ENCODE results near the gene CA4.
A peak's percentile ranks its signal among the peaks of the same experiment; 100 is the strongest.
"Not testable (repeated sequence)": the region's sequence is repeated elsewhere in the genome, so short reads cannot be mapped to it uniquely, and the experiment has no call there.

CA4 gene

DNA sequence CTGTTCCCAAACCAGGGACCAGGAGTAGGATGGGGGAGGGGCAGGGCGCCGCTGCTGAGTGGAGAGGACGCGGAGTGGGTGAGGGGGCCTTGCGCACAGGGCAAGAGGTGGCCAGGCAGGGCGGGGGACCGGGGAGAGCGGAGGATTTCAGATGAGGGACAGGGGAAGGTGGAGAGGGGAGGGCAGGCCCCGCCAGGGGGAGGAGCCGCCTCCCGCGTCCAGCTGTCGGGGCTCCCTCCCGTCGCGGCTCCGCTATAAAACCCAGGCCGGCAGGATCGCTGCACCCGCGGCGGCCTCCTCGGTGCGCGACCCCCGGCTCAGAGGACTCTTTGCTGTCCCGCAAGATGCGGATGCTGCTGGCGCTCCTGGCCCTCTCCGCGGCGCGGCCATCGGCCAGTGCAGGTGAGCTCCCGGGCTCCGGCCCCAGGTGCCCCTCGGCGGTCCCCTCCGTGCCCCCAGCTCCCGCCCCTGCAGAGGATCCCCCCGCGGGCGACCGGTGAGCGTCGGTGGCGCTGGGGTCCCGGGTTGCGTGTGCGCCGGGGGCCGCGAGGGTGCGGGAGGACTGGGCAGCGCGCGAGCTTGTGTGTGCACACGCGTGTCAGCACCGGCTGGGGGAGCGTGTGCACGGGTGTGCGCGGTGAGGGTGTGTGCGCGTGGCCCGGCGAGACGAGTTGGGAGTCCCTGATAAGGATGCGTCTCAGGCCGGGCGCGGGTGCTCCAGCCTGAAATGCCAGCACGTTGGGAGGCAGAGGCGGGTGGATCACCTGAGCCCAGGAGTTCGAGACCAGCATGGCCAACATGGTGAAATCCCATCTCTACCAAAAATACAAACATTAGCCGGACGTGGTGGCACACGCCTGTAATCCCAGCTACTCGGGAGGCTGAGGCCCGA is at the start of gene CA4:
Gene CA4 (plus strand): TSS at position 283 of the 892 bp plus-strand sequence. CDS start 62 bp downstream, at position 345.
- intact Hi-C loops (cut with micrococcal nuclease) = loop anchor here (10.0 kb wide), 1 partner anchor 285 kb away; no protein-coding TSS in a partner anchor
- no peak within 1 kb of the TSS for H3K4me3 Mint-ChIP-seq
- H3K36me3 Mint-ChIP-seq (ENCODE audit: low read depth) = no peaks in the 10 kb centered on the region
- peaks cover 86% of the 10 kb centered on the region for H3K27me3 Mint-ChIP-seq
- peaks cover 15% of the 10 kb centered on the region for H3K4me1 Mint-ChIP-seq (ENCODE audit: low read depth)
- no peaks in the 10 kb centered on the region for H3K9me3 Mint-ChIP-seq
- no peak within 1 kb of the TSS for H3K27ac Mint-ChIP-seq

DNA sequence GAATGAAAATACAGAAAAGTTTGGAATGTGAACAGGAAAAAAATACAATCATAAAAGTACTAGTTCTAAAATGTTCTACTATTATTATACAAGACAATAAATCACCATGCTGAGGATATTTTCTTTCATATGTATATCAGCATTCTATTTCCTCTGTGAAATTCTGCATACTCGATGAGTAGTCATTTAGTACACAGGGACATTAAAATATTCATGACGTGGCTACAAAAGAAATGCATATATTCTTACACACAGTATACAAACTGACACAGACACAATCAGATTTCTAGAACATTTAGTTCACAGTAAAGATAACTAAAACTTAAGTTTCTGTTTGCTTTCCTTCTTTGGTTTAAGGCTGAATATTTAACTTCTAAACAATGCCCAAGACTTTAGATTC is 49.2 kb upstream of the CA4 start:
- H3K36me3 Mint-ChIP-seq (ENCODE audit: low read depth); H3K9me3 Mint-ChIP-seq; intact Hi-C loops (cut with micrococcal nuclease); H3K4me3 Mint-ChIP-seq; H3K27ac Mint-ChIP-seq; H3K27me3 Mint-ChIP-seq: not testable (repeated sequence)
- H3K4me1 Mint-ChIP-seq (ENCODE audit: low read depth) = peaks cover 22% of the 10 kb centered on the region

GRCh38 chr17:60102015-60102631 is 47.6 kb upstream of the CA4 start:
- H3K4me3 Mint-ChIP-seq = peak overlapping the region; percentile 79
- H3K36me3 Mint-ChIP-seq (ENCODE audit: low read depth); intact Hi-C loops (cut with micrococcal nuclease); H3K9me3 Mint-ChIP-seq; H3K27me3 Mint-ChIP-seq: not testable (repeated sequence)
- peaks cover 29% of the 10 kb centered on the region for H3K4me1 Mint-ChIP-seq (ENCODE audit: low read depth)
- H3K27ac Mint-ChIP-seq = peak overlapping the region; percentile 91

GRCh38 chr17:60102632-60103096 is 47.1 kb upstream of the CA4 start:
- no peaks in the 10 kb centered on the region for H3K27me3 Mint-ChIP-seq
- peak overlapping the region; percentile 91 for H3K27ac Mint-ChIP-seq
- H3K4me1 Mint-ChIP-seq (ENCODE audit: low read depth) = peaks cover 34% of the 10 kb centered on the region
- H3K9me3 Mint-ChIP-seq = no peaks in the 10 kb centered on the region
- intact Hi-C loops (cut with micrococcal nuclease) = no loop called here
- H3K4me3 Mint-ChIP-seq = peak overlapping the region; percentile 79
- no peaks in the 10 kb centered on the region for H3K36me3 Mint-ChIP-seq (ENCODE audit: low read depth)

- intact Hi-C loops (cut with micrococcal nuclease) = no loop called here
- Mint-ChIP-seq H3K27me3 (no peaks in the 10 kb centered on the region), H3K27ac (no peak overlapping the region), H3K4me1 (ENCODE audit: low read depth) (peaks cover 40% of the 10 kb centered on the region), H3K9me3 (no peaks in the 10 kb centered on the region), H3K4me3 (no peak overlapping the region), H3K36me3 (ENCODE audit: low read depth) (no peaks in the 10 kb centered on the region)
These were observed 45.8 kb upstream of the CA4 start for GRCh38 chr17:60103957-60104356.

DNA sequence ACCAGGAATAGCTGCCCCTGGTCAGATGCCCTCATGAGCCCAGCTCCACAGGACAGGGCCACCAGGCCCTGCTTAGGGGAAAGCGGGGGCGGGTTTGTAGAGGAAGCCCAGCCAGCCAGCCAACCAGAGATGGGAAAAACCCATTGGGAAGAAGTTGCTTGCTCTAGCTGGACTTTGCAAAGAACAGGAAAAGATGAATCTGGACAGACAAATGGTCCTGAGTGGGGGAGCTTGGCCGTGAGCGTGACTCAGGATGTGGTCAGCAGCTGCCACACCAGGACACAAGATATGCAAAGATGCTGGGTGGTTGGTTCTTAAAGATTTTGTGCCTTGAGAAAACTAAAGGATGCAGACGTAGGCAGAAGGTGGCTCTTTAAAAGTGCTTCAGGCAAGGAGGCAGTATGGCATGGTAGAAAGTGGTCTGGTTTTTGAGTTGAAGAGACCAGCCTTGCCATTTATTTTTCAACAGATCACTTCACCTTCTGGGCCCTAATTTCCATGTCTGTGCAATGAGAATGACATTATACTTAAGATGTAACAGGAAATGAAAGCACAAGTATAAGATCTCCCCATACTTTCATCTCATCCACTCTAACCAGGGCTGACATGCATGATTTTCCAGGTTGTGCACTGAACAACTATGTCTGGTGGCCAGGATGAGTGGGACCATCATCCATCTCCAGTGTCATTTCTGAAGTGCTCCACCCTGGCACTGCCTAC is 43.3 kb upstream of the CA4 start:
- Mint-ChIP-seq H3K27me3 (peaks cover 8% of the 10 kb centered on the region), H3K9me3 (no peaks in the 10 kb centered on the region), H3K27ac (no peak overlapping the region), H3K4me1 (ENCODE audit: low read depth) (peaks cover 40% of the 10 kb centered on the region), H3K36me3 (ENCODE audit: low read depth) (no peaks in the 10 kb centered on the region), H3K4me3 (no peak overlapping the region)
- intact Hi-C loops (cut with micrococcal nuclease) = no loop called here

- Mint-ChIP-seq H3K27ac (no peak overlapping the region), H3K4me3 (no peak overlapping the region), H3K36me3 (ENCODE audit: low read depth) (no peaks in the 10 kb centered on the region), H3K9me3 (no peaks in the 10 kb centered on the region), H3K4me1 (ENCODE audit: low read depth) (peaks cover 32% of the 10 kb centered on the region), H3K27me3 (peaks cover 8% of the 10 kb centered on the region)
- intact Hi-C loops (cut with micrococcal nuclease) = no loop called here
These were observed 42.1 kb upstream of the CA4 start for GRCh38 chr17:60107526-60108257.

DNA sequence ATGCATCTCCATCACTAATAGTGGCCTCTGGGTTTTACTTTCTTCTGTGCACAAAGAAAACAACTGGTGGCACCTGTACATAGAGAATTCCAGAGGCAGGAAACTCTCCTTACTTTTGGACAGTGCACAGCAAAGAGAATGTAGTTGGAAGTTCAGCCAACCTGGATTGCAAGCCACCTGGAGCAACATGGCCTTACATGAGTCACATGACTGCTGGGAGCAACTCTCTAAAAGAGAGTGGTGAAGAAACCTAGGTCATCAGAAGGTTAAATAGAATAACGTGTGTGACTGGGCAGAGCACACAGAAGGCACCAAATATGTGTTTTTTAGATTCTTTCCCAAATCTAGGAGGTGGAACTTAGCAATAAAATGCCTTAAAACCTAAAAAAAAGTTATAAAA is 41.5 kb upstream of the CA4 start:
- H3K4me3 Mint-ChIP-seq; H3K27ac Mint-ChIP-seq; intact Hi-C loops (cut with micrococcal nuclease); H3K27me3 Mint-ChIP-seq; H3K9me3 Mint-ChIP-seq; H3K36me3 Mint-ChIP-seq (ENCODE audit: low read depth): not testable (repeated sequence)
- H3K4me1 Mint-ChIP-seq (ENCODE audit: low read depth) = peaks cover 26% of the 10 kb centered on the region

GRCh38 chr17:60108712-60109111 is 41.1 kb upstream of the CA4 start:
- H3K27ac Mint-ChIP-seq = no peak overlapping the region
- peaks cover 8% of the 10 kb centered on the region for H3K27me3 Mint-ChIP-seq
- intact Hi-C loops (cut with micrococcal nuclease) = no loop called here
- peaks cover 24% of the 10 kb centered on the region for H3K4me1 Mint-ChIP-seq (ENCODE audit: low read depth)
- no peaks in the 10 kb centered on the region for H3K36me3 Mint-ChIP-seq (ENCODE audit: low read depth)
- H3K9me3 Mint-ChIP-seq = no peaks in the 10 kb centered on the region
- H3K4me3 Mint-ChIP-seq = no peak overlapping the region

GRCh38 chr17:60109161-60109560 is 40.6 kb upstream of the CA4 start:
- peaks cover 8% of the 10 kb centered on the region for H3K27me3 Mint-ChIP-seq
- H3K27ac Mint-ChIP-seq = no peak overlapping the region
- no peaks in the 10 kb centered on the region for H3K36me3 Mint-ChIP-seq (ENCODE audit: low read depth)
- H3K4me1 Mint-ChIP-seq (ENCODE audit: low read depth) = peaks cover 24% of the 10 kb centered on the region
- intact Hi-C loops (cut with micrococcal nuclease) = no loop called here
- H3K9me3 Mint-ChIP-seq = no peaks in the 10 kb centered on the region
- no peak overlapping the region for H3K4me3 Mint-ChIP-seq

DNA sequence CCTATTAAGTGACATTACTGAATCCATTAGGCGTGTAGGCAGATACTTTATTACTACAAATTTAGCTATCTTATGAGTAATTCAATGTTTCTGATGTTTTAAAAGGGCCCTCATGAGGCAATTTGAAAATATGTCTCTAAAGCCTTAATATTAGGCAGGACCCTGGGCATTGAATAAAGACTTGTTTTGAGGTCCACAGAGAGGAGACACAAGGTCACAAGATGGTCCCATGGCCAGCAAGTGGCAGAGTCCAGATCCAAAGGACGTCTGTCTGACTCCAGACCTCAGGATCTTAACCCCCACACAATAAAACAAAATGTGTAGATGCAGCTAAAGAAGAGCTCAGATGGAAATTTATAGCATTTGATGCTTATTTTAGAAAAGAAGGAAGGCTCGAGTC is 39.2 kb upstream of the CA4 start:
- H3K9me3 Mint-ChIP-seq = no peaks in the 10 kb centered on the region
- H3K4me3 Mint-ChIP-seq = no peak overlapping the region
- no peaks in the 10 kb centered on the region for H3K36me3 Mint-ChIP-seq (ENCODE audit: low read depth)
- H3K4me1 Mint-ChIP-seq (ENCODE audit: low read depth) = peaks cover 24% of the 10 kb centered on the region
- H3K27ac Mint-ChIP-seq = no peak overlapping the region
- peaks cover 8% of the 10 kb centered on the region for H3K27me3 Mint-ChIP-seq
- intact Hi-C loops (cut with micrococcal nuclease) = no loop called here

DNA sequence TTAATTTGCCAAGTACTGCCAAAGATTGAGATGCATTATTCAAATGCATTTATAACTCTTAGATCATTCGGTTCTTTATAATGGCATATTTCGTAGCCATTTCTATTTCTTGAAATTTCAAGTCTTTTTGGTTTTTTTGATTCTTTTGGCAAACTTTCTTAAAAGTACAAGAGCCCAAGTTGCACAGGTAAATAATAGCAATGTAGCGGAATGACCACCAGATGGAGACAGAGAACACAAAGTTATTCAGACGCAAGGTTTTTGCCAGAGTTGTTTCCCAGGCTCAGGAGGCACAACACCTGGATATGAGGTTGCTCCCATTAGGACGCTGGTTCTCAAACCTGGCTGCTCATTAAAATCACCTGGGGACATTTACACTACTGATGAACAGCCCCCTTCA is 38.1 kb upstream of the CA4 start:
- H3K27ac Mint-ChIP-seq; intact Hi-C loops (cut with micrococcal nuclease); H3K4me3 Mint-ChIP-seq; H3K27me3 Mint-ChIP-seq; H3K9me3 Mint-ChIP-seq; H3K36me3 Mint-ChIP-seq (ENCODE audit: low read depth): not testable (repeated sequence)
- H3K4me1 Mint-ChIP-seq (ENCODE audit: low read depth) = peaks cover 16% of the 10 kb centered on the region

- intact Hi-C loops (cut with micrococcal nuclease); H3K27me3 Mint-ChIP-seq; H3K9me3 Mint-ChIP-seq; H3K27ac Mint-ChIP-seq; H3K36me3 Mint-ChIP-seq (ENCODE audit: low read depth); H3K4me3 Mint-ChIP-seq; H3K4me1 Mint-ChIP-seq (ENCODE audit: low read depth): not testable (repeated sequence)
These were observed 34.4 kb upstream of the CA4 start for GRCh38 chr17:60115364-60115763.

All from dendritic cell treated with granulocyte-macrophage colony-stimulating factor and Interleukin-4, amounts not matched to agents 40 ng/mL and 50 ng/mL, for 4 days (primary cell).